ENCODE data around the gene ERP44. TPM values are rescaled to one million over a fixed set of nuclear protein-coding genes. Genes with fewer than 3 reads are reported as not detected.

ERP44 gene
- total RNA-seq, 1 donor from 2014 or later: 27.0 TPM

GRCh38 chr9:99977033-99977792 is 121.6 kb downstream of the ERP44 start:
- no peaks in the 10 kb centered on the region for H3K36me3 ChIP-seq (ENCODE audit: insufficient read depth, low read length)
- H3K9me3 ChIP-seq (ENCODE audit: insufficient read depth, low read depth, low read length): no peaks in the 10 kb centered on the region
- no peaks in the 10 kb centered on the region for H3K27me3 ChIP-seq (ENCODE audit: insufficient read depth, low read length)
- no peak overlapping the region for H3K4me3 ChIP-seq (ENCODE audit: insufficient read depth, low read depth, low read length)
- H3K27me3 Mint-ChIP-seq (ENCODE audit: low read depth, unreplicated experiment): no peaks in the 10 kb centered on the region
- TF ChIP-seq CTCF (IDR thresholded peaks at IDR 0.05; ENCODE audit: insufficient read depth, low read depth, low read length) (no peak), EZH2 (IDR thresholded peaks at IDR 0.05; ENCODE audit: insufficient read depth, low read length) (no peak)
- no peaks in the 10 kb centered on the region for H3K79me2 ChIP-seq (ENCODE audit: insufficient read depth, low read length)
- H3K4me1 Mint-ChIP-seq (ENCODE audit: low read depth, unreplicated experiment): peaks cover 20% of the 10 kb centered on the region
- no peaks in the 10 kb centered on the region for H3K9me3 Mint-ChIP-seq (ENCODE audit: unreplicated experiment)
- H3K36me3 Mint-ChIP-seq (ENCODE audit: low read depth, unreplicated experiment): peaks cover 8% of the 10 kb centered on the region
- no peak overlapping the region for H2AFZ ChIP-seq (ENCODE audit: low read depth, low read length)
- no peak overlapping the region for H3K9ac ChIP-seq (ENCODE audit: low read length)
- no peak for DNase-seq (ENCODE audit: low read depth)
- H3K4me3 Mint-ChIP-seq (ENCODE audit: unreplicated experiment): no peak overlapping the region
- H4K20me1 ChIP-seq (ENCODE audit: insufficient read depth, low read length): no peaks in the 10 kb centered on the region
- H3K27ac Mint-ChIP-seq (ENCODE audit: unreplicated experiment): no peak overlapping the region
- H3K4me2 ChIP-seq (ENCODE audit: low read length): no peak overlapping the region
- no peak for FAIRE-seq
- H3K4me1 ChIP-seq (ENCODE audit: insufficient read depth, low read length): no peaks in the 10 kb centered on the region
- H3K27ac ChIP-seq (ENCODE audit: low read depth, low read length): no peak overlapping the region

GRCh38 chr9:99973455-99973854 is 125.3 kb downstream of the ERP44 start:
- no peak overlapping the region for H3K9ac ChIP-seq (ENCODE audit: low read length)
- Mint-ChIP-seq H3K36me3 (ENCODE audit: low read depth, unreplicated experiment) (peaks cover 10% of the 10 kb centered on the region), H3K4me1 (ENCODE audit: low read depth, unreplicated experiment) (peaks cover 20% of the 10 kb centered on the region), H3K27ac (ENCODE audit: unreplicated experiment) (no peak overlapping the region), H3K4me3 (ENCODE audit: unreplicated experiment) (no peak overlapping the region), H3K9me3 (ENCODE audit: unreplicated experiment) (no peaks in the 10 kb centered on the region), H3K27me3 (ENCODE audit: low read depth, unreplicated experiment) (no peaks in the 10 kb centered on the region)
- H3K4me3 ChIP-seq (ENCODE audit: insufficient read depth, low read depth, low read length): no peak overlapping the region
- no peaks in the 10 kb centered on the region for H3K36me3 ChIP-seq (ENCODE audit: insufficient read depth, low read length)
- no peak for TF ChIP-seq CTCF (IDR thresholded peaks at IDR 0.05; ENCODE audit: insufficient read depth, low read depth, low read length)
- no peak for TF ChIP-seq EZH2 (IDR thresholded peaks at IDR 0.05; ENCODE audit: insufficient read depth, low read length)
- no peak overlapping the region for H2AFZ ChIP-seq (ENCODE audit: low read depth, low read length)
- no peaks in the 10 kb centered on the region for H4K20me1 ChIP-seq (ENCODE audit: insufficient read depth, low read length)
- H3K27me3 ChIP-seq (ENCODE audit: insufficient read depth, low read length): no peaks in the 10 kb centered on the region
- DNase-seq (ENCODE audit: low read depth) (peak; percentile 20), FAIRE-seq (no peak)
- H3K79me2 ChIP-seq (ENCODE audit: insufficient read depth, low read length): no peaks in the 10 kb centered on the region
- H3K27ac ChIP-seq (ENCODE audit: low read depth, low read length): no peak overlapping the region
- no peaks in the 10 kb centered on the region for H3K9me3 ChIP-seq (ENCODE audit: insufficient read depth, low read depth, low read length)
- no peak overlapping the region for H3K4me2 ChIP-seq (ENCODE audit: low read length)
- no peaks in the 10 kb centered on the region for H3K4me1 ChIP-seq (ENCODE audit: insufficient read depth, low read length)

- no peak overlapping the region for H3K27ac Mint-ChIP-seq (ENCODE audit: unreplicated experiment)
- no peaks in the 10 kb centered on the region for H4K20me1 ChIP-seq (ENCODE audit: insufficient read depth, low read length)
- no peaks in the 10 kb centered on the region for H3K36me3 ChIP-seq (ENCODE audit: insufficient read depth, low read length)
- H3K9ac ChIP-seq (ENCODE audit: low read length): no peak overlapping the region
- H3K4me2 ChIP-seq (ENCODE audit: low read length): no peak overlapping the region
- no peak for FAIRE-seq
- no peak overlapping the region for H3K4me3 ChIP-seq (ENCODE audit: insufficient read depth, low read depth, low read length)
- no peaks in the 10 kb centered on the region for H3K27me3 Mint-ChIP-seq (ENCODE audit: low read depth, unreplicated experiment)
- H3K4me1 ChIP-seq (ENCODE audit: insufficient read depth, low read length): no peaks in the 10 kb centered on the region
- H3K27me3 ChIP-seq (ENCODE audit: insufficient read depth, low read length): no peaks in the 10 kb centered on the region
- no peak overlapping the region for H2AFZ ChIP-seq (ENCODE audit: low read depth, low read length)
- no peaks in the 10 kb centered on the region for H3K9me3 ChIP-seq (ENCODE audit: insufficient read depth, low read depth, low read length)
- H3K4me1 Mint-ChIP-seq (ENCODE audit: low read depth, unreplicated experiment): peaks cover 23% of the 10 kb centered on the region
- H3K27ac ChIP-seq (ENCODE audit: low read depth, low read length): no peak overlapping the region
- TF ChIP-seq CTCF (IDR thresholded peaks at IDR 0.05; ENCODE audit: insufficient read depth, low read depth, low read length) (no peak), EZH2 (IDR thresholded peaks at IDR 0.05; ENCODE audit: insufficient read depth, low read length) (no peak)
- no peaks in the 10 kb centered on the region for H3K9me3 Mint-ChIP-seq (ENCODE audit: unreplicated experiment)
- no peaks in the 10 kb centered on the region for H3K79me2 ChIP-seq (ENCODE audit: insufficient read depth, low read length)
- no peak for DNase-seq (ENCODE audit: low read depth)
- H3K36me3 Mint-ChIP-seq (ENCODE audit: low read depth, unreplicated experiment): peaks cover 10% of the 10 kb centered on the region
- H3K4me3 Mint-ChIP-seq (ENCODE audit: unreplicated experiment): no peak overlapping the region
Observed at GRCh38 chr9:99971410-99971809, 127.4 kb downstream of the ERP44 start.

All from astrocyte (in vitro differentiated cells and primary cell).